CMK (cell line): ENCODE measurements around the gene OR6Q1.
"Not testable (repeated sequence)": the region's sequence is repeated elsewhere in the genome, so short reads cannot be mapped to it uniquely, and the experiment has no call there.

ENCODE experiments used
- DNase-seq: peaks from one replicate; pipeline ENCODE4 v3.0.0-alpha.2; 2010; ENCODE audit warnings: low read depth

OR6Q1 gene, protein sequence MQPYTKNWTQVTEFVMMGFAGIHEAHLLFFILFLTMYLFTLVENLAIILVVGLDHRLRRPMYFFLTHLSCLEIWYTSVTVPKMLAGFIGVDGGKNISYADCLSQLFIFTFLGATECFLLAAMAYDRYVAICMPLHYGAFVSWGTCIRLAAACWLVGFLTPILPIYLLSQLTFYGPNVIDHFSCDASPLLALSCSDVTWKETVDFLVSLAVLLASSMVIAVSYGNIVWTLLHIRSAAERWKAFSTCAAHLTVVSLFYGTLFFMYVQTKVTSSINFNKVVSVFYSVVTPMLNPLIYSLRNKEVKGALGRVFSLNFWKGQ

GRCh38 chr11:58030653-58031052, at the start of gene OR6Q1:
Gene OR6Q1, plus strand, starts transcription at chr11:58030953. Its CDS starts 0 bp downstream, at chr11:58030953.
- DNase-seq = no peak

- DNase-seq = no peak
These were observed 49.2 kb upstream of the OR6Q1 start for GRCh38 chr11:57981536-57981935.

DNA sequence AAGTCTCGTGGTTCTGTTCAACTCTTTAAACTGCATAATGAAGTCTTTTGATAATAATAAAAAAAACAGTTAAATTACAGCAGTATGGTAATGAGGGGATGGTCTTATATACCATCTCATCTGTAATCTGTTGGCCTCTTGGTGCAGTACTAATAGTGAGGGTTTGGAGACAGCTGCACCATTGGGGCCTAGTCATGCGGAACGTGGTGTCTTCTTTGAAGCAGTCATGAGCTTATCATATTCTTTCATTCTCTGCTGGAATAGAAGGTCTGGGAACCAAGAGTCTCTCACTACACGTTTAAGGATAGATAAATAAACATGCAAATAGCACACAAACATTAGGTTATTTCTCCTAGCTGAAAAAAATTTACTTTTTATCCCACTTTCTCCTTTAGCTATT, 48.0 kb upstream of the OR6Q1 start:
- no peak for DNase-seq

DNA sequence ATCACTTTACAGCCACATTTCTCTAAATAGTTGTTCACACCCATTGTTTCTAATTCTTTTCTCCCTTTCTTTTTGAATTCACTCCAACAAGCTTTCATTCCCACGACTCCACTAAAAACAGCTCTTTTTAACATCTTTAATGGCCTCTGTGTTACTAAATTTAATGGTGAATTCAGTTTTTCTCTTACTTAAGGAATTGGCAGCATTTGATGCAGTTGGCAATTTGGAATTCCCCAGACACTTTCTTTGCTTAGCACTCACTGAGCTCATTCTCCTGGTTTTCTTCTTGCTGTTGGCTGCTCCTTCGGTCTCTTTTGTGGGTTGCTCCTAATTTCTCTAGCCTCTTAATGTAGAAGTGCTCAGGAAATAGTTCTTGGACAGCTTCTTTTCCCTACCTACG, 47.6 kb upstream of the OR6Q1 start:
- DNase-seq = no peak

DNA sequence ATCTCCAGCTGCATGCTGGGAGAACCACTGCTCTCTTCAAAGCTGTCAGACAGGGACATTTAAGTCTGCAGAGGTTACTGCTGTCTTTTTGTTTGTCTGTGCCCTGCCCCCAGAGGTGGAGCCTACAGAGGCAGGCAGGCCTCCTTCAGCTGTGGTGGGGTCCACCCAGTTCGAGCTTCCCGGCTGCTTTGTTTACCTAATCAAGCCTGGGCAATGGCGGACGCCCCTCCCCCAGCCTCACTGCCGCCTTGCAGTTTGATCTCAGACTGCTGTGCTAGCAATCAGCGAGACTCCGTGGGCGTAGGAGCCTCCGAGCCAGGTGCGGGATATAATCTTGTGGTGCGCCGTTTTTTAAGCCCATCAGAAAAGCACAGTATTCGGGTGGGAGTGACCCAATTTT, 31.2 kb upstream of the OR6Q1 start:
- not testable (repeated sequence) for DNase-seq

DNA sequence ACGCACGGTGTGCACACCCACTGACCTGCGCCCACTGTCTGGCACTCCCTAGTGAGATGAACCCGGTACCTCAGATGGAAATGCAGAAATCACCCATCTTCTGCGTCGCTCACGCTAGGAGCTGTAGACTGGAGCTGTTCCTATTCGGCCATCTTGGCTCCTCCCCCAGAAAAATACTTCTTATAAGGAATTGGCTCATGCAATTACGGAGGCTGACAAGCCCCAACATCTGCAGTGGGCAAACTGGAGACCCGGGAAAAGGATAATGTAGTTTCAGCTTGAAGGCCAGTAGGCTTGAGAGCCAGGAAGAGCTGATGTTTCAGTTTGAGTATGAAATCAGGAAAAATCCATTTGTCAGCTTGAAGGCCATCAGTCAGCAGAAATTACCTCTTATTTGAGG, 30.7 kb upstream of the OR6Q1 start:
- not testable (repeated sequence) for DNase-seq

DNA sequence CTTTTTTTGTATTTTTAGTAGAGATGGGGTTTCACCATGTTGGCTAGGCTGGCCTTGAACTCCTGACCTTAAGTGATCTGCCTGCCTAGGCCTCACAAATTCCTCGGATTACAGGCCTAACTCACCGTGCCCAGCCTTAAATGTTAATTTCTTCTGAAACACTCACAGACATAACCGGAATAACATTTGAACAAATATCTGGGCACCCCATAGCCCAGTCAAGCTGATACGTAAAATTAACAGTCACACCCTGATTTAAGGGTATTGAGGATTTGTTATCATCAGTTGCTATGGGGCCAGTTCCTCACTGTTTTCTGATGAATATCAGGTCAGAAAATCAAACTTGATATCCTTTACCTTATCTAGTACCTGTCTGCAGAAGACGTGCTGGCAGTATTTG, 30.1 kb upstream of the OR6Q1 start:
- DNase-seq = no peak

GRCh38 chr11:58003036-58003435, 27.7 kb upstream of the OR6Q1 start:
- no peak for DNase-seq

DNA sequence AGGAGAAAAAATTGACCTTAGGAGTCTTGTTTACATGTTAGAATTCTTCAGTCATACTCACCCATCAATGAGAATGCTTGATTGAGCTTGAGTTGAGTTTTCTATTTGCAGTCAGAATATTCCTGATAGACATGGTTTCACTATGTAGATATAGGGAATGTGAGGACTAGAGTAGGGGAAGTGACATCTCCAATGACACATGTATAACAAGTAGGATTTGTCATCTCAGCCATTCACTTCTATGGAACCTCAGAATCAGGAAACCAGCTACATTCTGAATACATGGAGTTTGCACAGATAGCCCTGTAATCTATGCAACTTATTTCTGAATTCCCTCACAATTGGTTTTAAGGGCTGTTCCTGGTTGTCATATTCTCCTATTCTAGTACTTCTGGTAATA, 27.2 kb upstream of the OR6Q1 start:
- no peak for DNase-seq

DNA sequence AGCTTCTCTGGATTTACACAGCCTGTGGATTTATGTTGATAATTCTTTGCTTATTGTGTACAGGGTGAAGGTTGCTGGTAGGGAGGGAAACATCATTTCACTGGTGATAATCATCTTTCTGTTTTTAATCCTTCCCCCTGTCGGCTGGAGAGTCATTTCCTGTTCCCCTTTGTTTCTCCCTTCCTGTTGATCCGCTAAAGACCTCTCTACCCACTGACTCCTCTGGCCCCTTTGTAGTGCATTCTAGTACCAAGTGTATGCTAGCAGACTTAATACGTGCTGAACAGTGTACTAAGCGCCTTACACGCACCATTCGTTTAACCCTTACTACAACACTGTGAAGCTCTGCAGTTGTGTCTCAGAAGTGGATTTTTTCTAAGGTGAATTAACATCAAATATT, 26.1 kb upstream of the OR6Q1 start:
- DNase-seq = no peak

GRCh38 chr11:58006940-58007339, 23.8 kb upstream of the OR6Q1 start:
- DNase-seq = no peak

GRCh38 chr11:58011771-58012170, 19.0 kb upstream of the OR6Q1 start:
- DNase-seq = no peak

- DNase-seq = no peak
These were observed 7.3 kb upstream of the OR6Q1 start, which contains the start of gene OR9Q1 for GRCh38 chr11:58023435-58023931. Gene OR9Q1, plus strand, starts transcription at chr11:58023881. Its CDS starts 155,564 bp downstream, at chr11:58179445.

DNA sequence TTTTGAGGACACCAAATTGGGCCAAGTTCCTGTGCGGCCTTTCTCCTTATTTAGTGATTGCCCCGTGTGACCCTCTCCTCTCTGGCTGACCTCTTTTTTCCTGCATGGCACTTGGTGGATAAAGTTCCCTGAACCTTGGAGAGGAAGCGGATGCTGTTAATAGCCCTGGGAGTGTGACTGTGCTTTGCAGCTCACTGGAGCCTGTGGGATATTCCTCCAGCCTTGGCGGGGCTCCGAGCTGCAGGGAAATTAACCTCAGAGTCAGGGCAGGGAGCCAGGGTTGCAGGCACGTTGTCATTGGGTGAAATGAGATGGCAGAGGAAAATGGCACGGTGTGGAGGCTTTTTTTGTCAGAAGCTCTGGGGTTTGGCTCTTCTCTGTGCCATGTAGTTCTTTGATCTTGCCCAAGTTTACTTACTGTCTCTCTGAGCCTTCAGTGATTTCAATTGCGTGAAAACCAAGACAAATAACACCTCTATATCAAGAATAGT, 6.1 kb upstream of the OR6Q1 start:
- no peak for DNase-seq

DNA sequence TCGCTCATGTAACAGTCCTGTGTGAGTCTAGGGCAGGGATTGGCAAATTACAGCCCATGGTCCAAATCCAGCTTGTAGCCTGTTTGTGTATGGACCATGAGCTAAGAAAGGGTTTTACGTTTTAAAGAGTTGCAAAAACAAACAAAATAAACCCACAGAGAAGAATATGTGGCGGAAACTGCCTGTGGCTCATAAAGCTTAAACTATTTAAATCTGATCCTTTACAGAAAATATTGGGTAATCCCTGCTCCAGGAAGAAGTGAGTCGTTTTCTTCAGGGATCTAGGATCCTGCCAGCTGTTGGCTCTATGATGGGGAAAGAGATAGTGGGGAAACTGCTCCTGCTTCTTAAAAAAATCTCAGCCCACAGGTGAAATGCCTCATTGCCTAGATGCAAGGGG, 3.4 kb upstream of the OR6Q1 start:
- DNase-seq = no peak

DNA sequence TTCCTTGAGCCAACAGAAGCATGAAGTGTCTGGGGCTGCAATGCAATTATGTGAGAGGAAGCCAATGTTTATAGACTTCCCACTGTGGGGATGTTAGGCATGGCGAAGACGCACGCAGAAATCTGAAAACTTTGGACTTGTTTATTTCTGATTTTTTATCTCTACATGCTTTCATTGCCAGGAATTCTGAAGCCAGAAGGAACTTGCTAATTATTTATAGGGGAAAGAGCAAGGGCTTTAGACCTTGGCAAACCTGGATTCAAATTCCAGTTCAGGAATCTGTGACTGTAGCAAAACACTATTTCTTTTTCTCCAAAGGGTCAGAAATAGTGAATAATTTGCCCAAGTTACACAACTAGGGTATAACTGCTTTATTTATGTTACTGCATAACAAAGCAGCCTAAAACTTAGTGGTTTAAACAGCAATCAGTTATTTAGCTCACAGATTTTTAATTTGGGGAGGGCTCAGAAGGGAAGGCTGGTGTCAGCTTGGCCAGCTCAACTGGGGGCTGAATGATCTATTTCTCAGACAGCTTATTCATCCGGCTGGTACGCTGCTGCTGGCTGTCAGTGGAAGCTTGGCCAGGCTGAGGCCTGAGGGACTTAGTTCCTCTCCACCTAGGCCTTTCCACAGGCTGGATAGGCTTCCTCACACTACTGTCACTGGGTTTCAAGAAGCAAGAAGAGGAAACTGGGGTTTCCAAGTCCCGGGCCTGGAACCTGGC, 1.9 kb upstream of the OR6Q1 start:
- no peak for DNase-seq

DNA sequence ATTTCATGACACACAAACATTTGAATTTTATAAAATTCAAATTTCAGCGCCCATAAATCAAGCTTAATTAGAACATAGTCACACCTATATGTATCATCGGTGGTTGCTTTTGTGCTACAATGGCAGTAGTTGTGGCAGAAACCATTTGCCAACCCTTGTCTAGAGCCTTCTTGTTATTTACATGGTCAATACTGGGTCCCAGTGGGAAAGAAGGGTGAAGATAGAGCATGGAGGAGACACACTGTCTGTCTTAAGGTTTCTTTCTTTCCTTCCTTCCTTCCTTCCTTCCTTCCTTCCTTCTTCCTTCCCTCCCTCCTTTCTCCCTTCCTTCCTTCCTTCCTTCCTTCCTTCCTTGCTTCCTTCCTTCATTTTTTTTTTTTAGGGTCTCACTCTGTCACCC, 3.7 kb downstream of the OR6Q1 start:
- no peak for DNase-seq

DNA sequence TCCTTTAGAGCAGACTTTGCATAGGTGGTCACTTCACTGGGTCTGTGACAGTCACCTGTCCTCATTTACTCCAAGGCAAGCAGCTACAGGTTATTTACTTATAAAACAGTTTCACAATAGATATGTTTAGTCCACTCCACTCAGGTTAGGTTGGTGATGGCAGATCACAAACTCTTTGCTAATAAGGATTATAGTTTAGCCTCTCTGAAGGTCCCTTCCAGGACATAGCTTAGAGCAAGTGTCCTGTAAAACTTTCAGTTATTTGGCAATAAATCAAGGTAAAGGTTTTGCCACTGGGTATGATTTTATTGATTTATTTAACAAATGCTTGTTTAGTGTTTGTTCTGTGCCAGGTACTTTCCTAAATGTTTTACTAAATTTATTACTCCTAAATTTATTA, 8.8 kb downstream of the OR6Q1 start:
- DNase-seq = no peak

GRCh38 chr11:58043379-58043778, 12.6 kb downstream of the OR6Q1 start:
- DNase-seq = no peak

- no peak for DNase-seq
These were observed 15.5 kb downstream of the OR6Q1 start for GRCh38 chr11:58046231-58046630.

DNA sequence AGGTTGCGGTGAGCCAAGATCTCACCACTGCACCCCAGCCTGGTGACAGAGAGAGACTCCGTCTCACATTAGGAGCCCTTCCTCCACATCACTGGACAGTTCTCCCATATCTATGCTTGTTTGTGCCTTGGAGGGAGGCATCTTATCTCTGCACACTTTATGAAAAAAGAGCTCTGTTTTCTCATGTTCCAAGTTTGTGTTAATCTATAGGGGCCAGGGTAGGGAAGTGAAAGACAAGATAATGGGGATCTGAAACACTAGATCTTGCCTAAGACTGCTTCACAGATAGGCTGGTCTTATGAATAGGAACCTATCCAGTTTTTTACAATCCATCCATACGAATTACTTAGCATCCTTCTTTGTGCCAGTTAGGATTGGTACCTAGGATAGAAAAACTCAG, 17.1 kb downstream of the OR6Q1 start:
- DNase-seq = peak; percentile 30

- DNase-seq = no peak
These were observed 25.2 kb downstream of the OR6Q1 start for GRCh38 chr11:58055806-58056401.

- no peak for DNase-seq
These were observed 26.7 kb downstream of the OR6Q1 start for GRCh38 chr11:58057481-58057880.
